Stimulated activated naive CD8-positive, alpha-beta T cell treated with anti-CD3 and anti-CD28 coated beads, Interleukin-15, Interleukin-2, amounts not matched to agents 100 U/mL and 50 U/mL, for 24 hours (primary cell): ENCODE results near the gene FXYD2.

Source experiments
- ATAC-seq: fragments of 150-1000 bp; cut with Tn5 transposase; one replicate; pipeline ENCODE4 v1.10.0; 2021
- DNase-seq: peaks from one replicate; pipeline ENCODE4 v3.0.0; 2021

The FXYD2 gene

GRCh38 chr11:117857734-117858414, 33.3 kb upstream of the FXYD2 start:
- no peak for DNase-seq
- ATAC-seq, result no peak

- ATAC-seq (no peak), DNase-seq (no peak)
Measured at GRCh38 chr11:117855912-117856651, 31.5 kb upstream of the FXYD2 start.

- ATAC-seq, result no peak
- no peak for DNase-seq
Measured at GRCh38 chr11:117855186-117855845, 30.8 kb upstream of the FXYD2 start.

- DNase-seq, result no peak
- ATAC-seq, result no peak
Measured at GRCh38 chr11:117852309-117852708, 27.8 kb upstream of the FXYD2 start.

- no peak for ATAC-seq
- DNase-seq, result no peak
Measured at GRCh38 chr11:117851852-117852251, 27.3 kb upstream of the FXYD2 start.

- ATAC-seq, result no peak
- DNase-seq, result no peak
Measured at GRCh38 chr11:117851106-117851505, 26.6 kb upstream of the FXYD2 start.

- ATAC-seq (no peak), DNase-seq (no peak)
Measured at GRCh38 chr11:117849781-117850414, 25.4 kb upstream of the FXYD2 start.

- DNase-seq (peak; percentile 91), ATAC-seq (peak; percentile 70)
Measured at GRCh38 chr11:117843666-117844484, 19.3 kb upstream of the FXYD2 start.

- DNase-seq, result no peak
- no peak for ATAC-seq
Measured at GRCh38 chr11:117842131-117842941, 17.8 kb upstream of the FXYD2 start.

GRCh38 chr11:117841551-117842031, 17.0 kb upstream of the FXYD2 start:
- no peak for DNase-seq
- ATAC-seq, result no peak

GRCh38 chr11:117840881-117841550, 16.5 kb upstream of the FXYD2 start:
- DNase-seq, result no peak
- no peak for ATAC-seq

- DNase-seq (no peak), ATAC-seq (no peak)
Measured at GRCh38 chr11:117839936-117840813, 15.6 kb upstream of the FXYD2 start.

- DNase-seq (no peak), ATAC-seq (no peak)
Measured at GRCh38 chr11:117839380-117839881, 14.9 kb upstream of the FXYD2 start.

- no peak for DNase-seq
- no peak for ATAC-seq
Measured at GRCh38 chr11:117838901-117839300, 14.4 kb upstream of the FXYD2 start.

- DNase-seq (no peak), ATAC-seq (no peak)
Measured at GRCh38 chr11:117837791-117838190, 13.2 kb upstream of the FXYD2 start.

- DNase-seq, result no peak
Measured at GRCh38 chr11:117837070-117837776, 12.7 kb upstream of the FXYD2 start.

GRCh38 chr11:117836077-117836960, 11.8 kb upstream of the FXYD2 start:
- no peak for DNase-seq
- no peak for ATAC-seq

More at GRCh38 chr11:117837070-117837776, 12.7 kb upstream of the FXYD2 start:
- no peak for ATAC-seq
